Adrenal gland (tissue), 12 donors: ENCODE data around the gene NLRC4. TPM values are rescaled to one million over a fixed set of nuclear protein-coding genes. Genes with fewer than 3 reads are reported as not detected.

Experiments
- DNase-seq, 7 donors: peaks; one replicate each; pipeline ENCODE4 v3.0.0-alpha.2; 2019 to 2020
- H3K27ac ChIP-seq, 5 donors: fragments of 200-600 bp; sonication (generic) in 4 of 5; 1 replicate in 3 of 5; 2 replicates in 2 of 5; pipeline versions ENCODE4 v1.5.1 to v1.8.0; 2016 to 2020; ENCODE audit warnings: mild to moderate bottlenecking in 1 of 5
- H3K27me3 ChIP-seq: fragments of 200-600 bp; 2 replicates; pipeline ENCODE4 v1.8.0; 2021
- H3K36me3 ChIP-seq, 2 donors: fragments of 200-600 bp; replicated peaks in 1 of 2; 1 replicate in 1 of 2; 2 replicates in 1 of 2; pipeline versions ENCODE4 v1.5.1 to v1.8.0; 2018 to 2022
- H3K4me1 ChIP-seq, 2 donors: fragments of 200-600 bp; replicated peaks in 1 of 2; 1 replicate in 1 of 2; 2 replicates in 1 of 2; pipeline versions ENCODE4 v1.5.1 to v1.8.0; 2018 to 2021
- H3K4me3 ChIP-seq, 4 donors: fragments of 200-600 bp; sonication (generic) in 3 of 4; one replicate each; pipeline ENCODE4 v1.5.1; 2016 to 2018
- H3K9me3 ChIP-seq, 3 donors: fragments of 200-600 bp; sonication (generic) in 1 of 3; replicated peaks in 1 of 3; 1 replicate in 2 of 3; 2 replicates in 1 of 3; pipeline versions ENCODE4 v1.5.1 to v1.8.0; 2016 to 2021
- POLR2A ChIP-seq, 2 donors: fragments of 450-650 bp; IDR thresholded peaks; one replicate each; pipeline ENCODE4 v1.6.1; 2017; ENCODE audit warnings: antibody characterized with exemption in 2 of 2, mild to moderate bottlenecking in 2 of 2, moderate library complexity in 1 of 2
- WGBS, 4 donors: extraction: QIAGEN DNeasy Blood & Tissue Kit in 2 of 4; methylation state at CpG; one replicate each; pipeline versions ENCODE4 v1.1.5 to v1.1.7; 2013 to 2017; 5-methylcytosine and 5-hydroxymethylcytosine counted together
- intact Hi-C, 2 donors: fragments of 100-400 bp; cut with DNase I; formaldehyde crosslinking; loops; one replicate each; pipeline versions ENCODE4 v1.14.1 to v1.15.0; 2022 to 2023
- polyA plus RNA-seq, 3 donors: library from polyadenylated mRNA; stranded (reverse); fragments of 200-250 nt in 2 of 3; fragments of 350-450 nt in 1 of 3; fragmentation: Illumina TruSeq in 1 of 3; extraction: RNeasy Lipid Tissue Mini Kit (QIAGEN cat#74804) in 1 of 3; gene quantifications; one replicate each; pipeline ENCODE4 v1.2.3, GENCODE V29; 2013 to 2014
- total RNA-seq, 9 donors: library from RNA; depleted of rRNA in 4 of 9; stranded (reverse); fragments of >200 nt in 4 of 9; fragments of 120-200 nt in 1 of 9; fragmentation: NEBNext Ultra II Directional in 1 of 9; extraction: Animal tissue kit (Norgen Biotek cat#: 25700) in 1 of 9; gene quantifications; one replicate each; pipeline versions ENCODE4 v1.1.0 to v1.2.4, GENCODE V29; 2013 to 2023
- TF ChIP-seq, protein P1 (sequence below), 6 experiments: fragments of 450-650 bp in 4 of 6; fragments of 200-600 bp in 2 of 6; sonication (generic) in 1 of 6; IDR thresholded peaks; 1 replicate in 5 of 6; 2 replicates in 1 of 6; pipeline versions ENCODE4 v1.5.1 to v1.8.0; 2016 to 2021; ENCODE audit warnings: antibody characterized with exemption in 6 of 6, mild to moderate bottlenecking in 2 of 6, moderate library complexity in 1 of 6
- donor health status: healthy with polysubstance abuse.
- donor health status: Bipolar disorder and iron deficiency.
- donor health status: DM: yes; HTN: yes; CAD: no.
- donor health status: DM: no; HTN: no; CAD: no.
- donor health status: DM: no; HTN: no; CAD: no.
- donor health status: DM: yes; HTN: yes; CAD: no.

NLRC4 gene
- total and polyA plus RNA-seq, 12 donors, result 0.72 to 6.8 (median 3.3) TPM

DNA sequence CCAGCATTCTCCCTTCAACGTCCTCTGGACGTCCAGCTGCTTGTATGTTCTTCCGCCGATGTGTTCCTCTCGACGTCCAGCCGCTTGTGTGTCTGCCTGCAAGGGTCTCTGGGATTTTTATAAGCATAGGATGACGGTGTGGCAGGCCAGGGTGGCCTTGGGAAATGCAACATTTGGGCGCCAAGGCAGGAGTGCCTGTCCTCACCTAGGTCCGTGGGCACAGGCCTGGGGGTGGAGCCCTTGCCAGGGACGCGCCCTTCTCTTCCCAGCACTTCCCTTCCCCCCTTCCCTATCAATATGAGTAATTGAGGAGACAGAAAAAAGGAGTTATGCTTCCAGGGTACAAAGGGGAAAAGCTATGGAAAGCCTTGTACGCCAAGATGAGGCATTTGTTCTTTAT, 6.4 kb downstream of the NLRC4 start:
- Histone ChIP-seq H3K27me3 (no peaks in the 10 kb centered on the region), H3K4me3 (no peak overlapping the region), H3K9me3 (no peaks in the 10 kb centered on the region), H3K36me3 (no peaks in the 10 kb centered on the region), H3K4me1 (no peaks in the 10 kb centered on the region), H3K27ac (no peak overlapping the region)
- TF ChIP-seq, protein P1, sequence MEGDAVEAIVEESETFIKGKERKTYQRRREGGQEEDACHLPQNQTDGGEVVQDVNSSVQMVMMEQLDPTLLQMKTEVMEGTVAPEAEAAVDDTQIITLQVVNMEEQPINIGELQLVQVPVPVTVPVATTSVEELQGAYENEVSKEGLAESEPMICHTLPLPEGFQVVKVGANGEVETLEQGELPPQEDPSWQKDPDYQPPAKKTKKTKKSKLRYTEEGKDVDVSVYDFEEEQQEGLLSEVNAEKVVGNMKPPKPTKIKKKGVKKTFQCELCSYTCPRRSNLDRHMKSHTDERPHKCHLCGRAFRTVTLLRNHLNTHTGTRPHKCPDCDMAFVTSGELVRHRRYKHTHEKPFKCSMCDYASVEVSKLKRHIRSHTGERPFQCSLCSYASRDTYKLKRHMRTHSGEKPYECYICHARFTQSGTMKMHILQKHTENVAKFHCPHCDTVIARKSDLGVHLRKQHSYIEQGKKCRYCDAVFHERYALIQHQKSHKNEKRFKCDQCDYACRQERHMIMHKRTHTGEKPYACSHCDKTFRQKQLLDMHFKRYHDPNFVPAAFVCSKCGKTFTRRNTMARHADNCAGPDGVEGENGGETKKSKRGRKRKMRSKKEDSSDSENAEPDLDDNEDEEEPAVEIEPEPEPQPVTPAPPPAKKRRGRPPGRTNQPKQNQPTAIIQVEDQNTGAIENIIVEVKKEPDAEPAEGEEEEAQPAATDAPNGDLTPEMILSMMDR (IDR thresholded peaks at IDR 0.05), result no peak
- TF ChIP-seq POLR2A (IDR thresholded peaks at IDR 0.05), result no peak
- DNase-seq, result no peak
- 75 to 80% (median 77%) methylated on average over 12 to 13 of the region's 13 CpGs for WGBS, 4 donors
- intact Hi-C loops, result no loop called here

GRCh38 chr2:32250290-32250689, 14.4 kb downstream of the NLRC4 start:
- H3K9me3 ChIP-seq, result no peaks in the 10 kb centered on the region
- H3K27me3 ChIP-seq, result no peaks in the 10 kb centered on the region
- no peak for DNase-seq
- TF ChIP-seq, protein P1 (IDR thresholded peaks at IDR 0.05), result no peak
- TF ChIP-seq POLR2A (IDR thresholded peaks at IDR 0.05), result no peak
- no peaks in the 10 kb centered on the region for H3K36me3 ChIP-seq
- 78 to 90% (median 83%) methylated on average over 9 to 10 of the region's 10 CpGs for WGBS, 4 donors
- no peaks in the 10 kb centered on the region for H3K4me1 ChIP-seq
- no peak overlapping the region for H3K27ac ChIP-seq
- intact Hi-C loops, result no loop called here
- H3K4me3 ChIP-seq, result no peak overlapping the region

- WGBS, 4 donors, result 73 to 81% (median 75%) methylated on average over 2 of the region's 2 CpGs
- DNase-seq, result no peak
These were observed 14.9 kb downstream of the NLRC4 start for GRCh38 chr2:32249731-32250236.

GRCh38 chr2:32248299-32248698, 16.4 kb downstream of the NLRC4 start:
- intact Hi-C loops, result no loop called here
- WGBS, 4 donors, result 83 to 96% (median 85%) methylated on average over 3 of the region's 3 CpGs
- TF ChIP-seq, protein P1 (IDR thresholded peaks at IDR 0.05), result no peak
- no peak for TF ChIP-seq POLR2A (IDR thresholded peaks at IDR 0.05)
- H3K27ac ChIP-seq, result no peak overlapping the region
- H3K9me3 ChIP-seq, result no peaks in the 10 kb centered on the region
- no peaks in the 10 kb centered on the region for H3K27me3 ChIP-seq
- no peak for DNase-seq
- H3K36me3 ChIP-seq, result no peaks in the 10 kb centered on the region
- H3K4me3 ChIP-seq, result no peak overlapping the region
- H3K4me1 ChIP-seq, result no peaks in the 10 kb centered on the region

More at GRCh38 chr2:32249731-32250236, 14.9 kb downstream of the NLRC4 start:
- intact Hi-C loops, result no loop called here
- no peaks in the 10 kb centered on the region for H3K36me3 ChIP-seq
- no peak for TF ChIP-seq POLR2A (IDR thresholded peaks at IDR 0.05)
- TF ChIP-seq, protein P1 (IDR thresholded peaks at IDR 0.05), result no peak
- H3K9me3 ChIP-seq, result no peaks in the 10 kb centered on the region
- H3K27ac ChIP-seq, result no peak overlapping the region
- no peaks in the 10 kb centered on the region for H3K4me1 ChIP-seq
- H3K27me3 ChIP-seq, result no peaks in the 10 kb centered on the region
- no peak overlapping the region for H3K4me3 ChIP-seq
